ENCODE measurements around the gene SERPINB10.

Gene SERPINB10

GRCh38 chr18:63904694-63905093, 3.1 kb upstream of the SERPINB10 start:
- Histone ChIP-seq H3K79me2 (ENCODE audit: insufficient read depth, low read length) (no peaks in the 10 kb centered on the region), H3K9me3 (ENCODE audit: low read length) (no peaks in the 10 kb centered on the region), H3K9ac (ENCODE audit: low read length) (no peak overlapping the region), H3K4me1 (ENCODE audit: insufficient read depth, low read length, severe bottlenecking) (no peaks in the 10 kb centered on the region), H2AFZ (ENCODE audit: low read length) (no peak overlapping the region), H3K27ac (ENCODE audit: low read depth, low read length, poor library complexity, severe bottlenecking) (no peak overlapping the region), H3K36me3 (ENCODE audit: insufficient read depth, low read length) (no peaks in the 10 kb centered on the region), H3F3A (ENCODE audit: insufficient read depth, low read length) (no peaks in the 10 kb centered on the region), H3K9me2 (ENCODE audit: low read depth, low read length) (no peaks in the 10 kb centered on the region), H3K27me3 (ENCODE audit: insufficient read depth, low read length) (no peaks in the 10 kb centered on the region; the same call in 1 of the 2 replicates), H3K4me2 (ENCODE audit: low read length) (no peak overlapping the region), H3K4me3 (ENCODE audit: low read depth, low read length, poor library complexity, severe bottlenecking) (no peak overlapping the region), H4K20me1 (ENCODE audit: insufficient read depth, low read length) (no peaks in the 10 kb centered on the region)
- no peak for TF ChIP-seq EZH2 (IDR thresholded peaks at IDR 0.05; ENCODE audit: borderline replicate concordance, low read length)
- no peak for TF ChIP-seq CTCF (IDR thresholded peaks at IDR 0.05; ENCODE audit: low read length)

DNA sequence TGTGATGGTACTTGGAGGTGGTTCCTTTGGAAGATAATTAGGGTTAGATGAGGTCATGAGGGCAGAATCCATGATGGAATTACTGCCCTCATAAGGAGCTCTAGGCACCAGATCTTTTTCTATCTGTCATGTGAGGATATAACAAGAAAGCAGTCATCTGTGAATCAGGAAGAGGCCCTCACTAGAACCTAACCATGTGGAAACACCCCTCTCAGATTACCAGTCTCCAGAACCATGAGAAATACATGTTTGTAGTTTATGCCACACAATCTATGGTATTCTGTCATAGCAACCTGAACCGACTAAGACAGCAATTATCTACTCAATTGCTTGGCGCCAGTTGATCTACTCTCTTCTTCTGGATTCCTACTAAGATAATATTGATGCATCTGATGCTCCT, 2.4 kb upstream of the SERPINB10 start:
- Histone ChIP-seq H3K79me2 (ENCODE audit: insufficient read depth, low read length) (no peaks in the 10 kb centered on the region), H3K9me2 (ENCODE audit: low read depth, low read length) (no peaks in the 10 kb centered on the region), H4K20me1 (ENCODE audit: insufficient read depth, low read length) (no peaks in the 10 kb centered on the region), H3K4me1 (ENCODE audit: insufficient read depth, low read length, severe bottlenecking) (no peaks in the 10 kb centered on the region), H2AFZ (ENCODE audit: low read length) (no peak overlapping the region), H3K9me3 (ENCODE audit: low read length) (no peaks in the 10 kb centered on the region), H3K4me2 (ENCODE audit: low read length) (no peak overlapping the region), H3K9ac (ENCODE audit: low read length) (no peak overlapping the region), H3F3A (ENCODE audit: insufficient read depth, low read length) (no peaks in the 10 kb centered on the region), H3K36me3 (ENCODE audit: insufficient read depth, low read length) (no peaks in the 10 kb centered on the region), H3K27me3 (ENCODE audit: insufficient read depth, low read length) (no peaks in the 10 kb centered on the region; the same call in 1 of the 2 replicates), H3K4me3 (ENCODE audit: low read depth, low read length, poor library complexity, severe bottlenecking) (no peak overlapping the region), H3K27ac (ENCODE audit: low read depth, low read length, poor library complexity, severe bottlenecking) (no peak overlapping the region)
- TF ChIP-seq EZH2 (IDR thresholded peaks at IDR 0.05; ENCODE audit: borderline replicate concordance, low read length) (no peak), CTCF (IDR thresholded peaks at IDR 0.05; ENCODE audit: low read length) (no peak)

DNA sequence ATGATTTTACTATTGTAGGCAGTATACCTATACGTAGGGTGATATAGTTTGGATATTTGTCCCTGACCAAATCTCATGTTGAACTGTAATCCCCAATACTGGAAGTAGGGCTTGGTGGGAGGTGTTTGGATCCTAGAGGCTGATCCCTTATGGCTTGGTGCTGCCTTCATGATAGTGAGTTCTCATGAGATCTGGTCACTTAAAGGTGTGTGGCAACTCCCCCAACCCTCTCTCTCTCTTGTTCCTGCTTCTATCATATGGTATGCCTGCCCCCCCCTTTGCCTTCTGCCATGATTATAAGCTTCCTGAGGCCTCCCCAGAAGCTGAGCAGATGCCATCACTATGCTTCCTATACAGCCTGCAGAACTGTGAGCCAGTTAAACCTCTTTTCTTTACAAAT, 1.7 kb upstream of the SERPINB10 start:
- no peaks in the 10 kb centered on the region; the same call in 1 of the 2 replicates for H3K27me3 ChIP-seq (ENCODE audit: insufficient read depth, low read length)
- no peaks in the 10 kb centered on the region for H3K9me2 ChIP-seq (ENCODE audit: low read depth, low read length)
- H3K4me2 ChIP-seq (ENCODE audit: low read length), result no peak overlapping the region
- no peak overlapping the region for H3K27ac ChIP-seq (ENCODE audit: low read depth, low read length, poor library complexity, severe bottlenecking)
- H3K79me2 ChIP-seq (ENCODE audit: insufficient read depth, low read length), result no peaks in the 10 kb centered on the region
- no peaks in the 10 kb centered on the region for H3F3A ChIP-seq (ENCODE audit: insufficient read depth, low read length)
- no peak overlapping the region for H3K4me3 ChIP-seq (ENCODE audit: low read depth, low read length, poor library complexity, severe bottlenecking)
- H3K36me3 ChIP-seq (ENCODE audit: insufficient read depth, low read length), result no peaks in the 10 kb centered on the region
- no peaks in the 10 kb centered on the region for H4K20me1 ChIP-seq (ENCODE audit: insufficient read depth, low read length)
- no peaks in the 10 kb centered on the region for H3K4me1 ChIP-seq (ENCODE audit: insufficient read depth, low read length, severe bottlenecking)
- no peak overlapping the region for H3K9ac ChIP-seq (ENCODE audit: low read length)
- H3K9me3 ChIP-seq (ENCODE audit: low read length), result no peaks in the 10 kb centered on the region
- no peak for TF ChIP-seq CTCF (IDR thresholded peaks at IDR 0.05; ENCODE audit: low read length)
- TF ChIP-seq EZH2 (IDR thresholded peaks at IDR 0.05; ENCODE audit: borderline replicate concordance, low read length), result no peak
- H2AFZ ChIP-seq (ENCODE audit: low read length), result no peak overlapping the region

Data from OCI-LY1 (cell line).